HCT116 (cell line): ENCODE measurements around the gene KCNQ4.

ENCODE experiments used
- ATF3 ChIP-seq: IDR thresholded peaks from 2 replicates; pipeline ENCODE4 v1.6.1; 2012
- EGR1 ChIP-seq: IDR thresholded peaks from 2 replicates; pipeline ENCODE4 v1.6.1; 2012; ENCODE audit warnings: low read depth
- EZH2 ChIP-seq: fragments of 200-600 bp; sonication (generic); IDR thresholded peaks from 2 replicates; pipeline ENCODE4 v1.6.1; 2017; ENCODE audit warnings: antibody characterized with exemption, mixed run types
- JUND ChIP-seq: IDR thresholded peaks from 2 replicates; pipeline ENCODE4 v1.6.1; 2012
- POLR2A ChIP-seq: IDR thresholded peaks from 2 replicates; pipeline ENCODE4 v1.7.0; 2011; ENCODE audit warnings: borderline replicate concordance; ENCODE audit not compliant: insufficient read depth, insufficient read length; ENCODE audit errors: extremely low read depth
- RAD21 ChIP-seq: IDR thresholded peaks from 2 replicates; pipeline ENCODE4 v1.6.1; 2012; ENCODE audit warnings: low read depth, mild to moderate bottlenecking
- SP1 ChIP-seq: IDR thresholded peaks from 2 replicates; pipeline ENCODE4 v1.6.1; 2012; ENCODE audit warnings: low read depth
- YY1 ChIP-seq: IDR thresholded peaks from 2 replicates; pipeline ENCODE4 v1.6.1; 2011; ENCODE audit warnings: low read length, low read depth, moderate library complexity, mild to moderate bottlenecking; ENCODE audit not compliant: insufficient replicate concordance; ENCODE audit errors: extremely low read depth
- ZFX ChIP-seq: fragments of 450-650 bp; IDR thresholded peaks from 2 replicates; pipeline ENCODE4 v1.6.1; 2017
- ZNF274 ChIP-seq: fragments of 200-500 bp; sonication (Bioruptor generic); IDR thresholded peaks from 2 replicates; pipeline ENCODE4 v1.6.1; 2014; ENCODE audit warnings: mild to moderate bottlenecking, low read depth, low read length, inconsistent platforms
- TF ChIP-seq, protein P1 (sequence below), 3 experiments: fragments of 200-600 bp in 1 of 3; sonication (generic) in 1 of 3; IDR thresholded peaks in 2 of 3; conservative IDR thresholded peaks in 1 of 3; 2 replicates each; pipeline ENCODE4 v1.5.1; 2012 to 2017; ENCODE audit warnings: low read depth in 2 of 3, low read length in 2 of 3, antibody characterized with exemption in 1 of 3, borderline replicate concordance in 1 of 3, control low read depth in 1 of 3, mild to moderate bottlenecking in 1 of 3, mixed read lengths in 1 of 3, mixed run types in 1 of 3, moderate library complexity in 1 of 3; ENCODE audit not compliant: insufficient read depth in 1 of 3
- TF ChIP-seq, protein P2 (sequence below): IDR thresholded peaks from 2 replicates; pipeline ENCODE4 v1.6.1; 2012

- TF ChIP-seq EGR1 (no peak), RAD21 (no peak), JUND (no peak), EZH2 (no peak), YY1 (no peak), SP1 (no peak), ZNF274 (no peak), ATF3 (no peak), POLR2A (no peak), ZFX (no peak)
- TF ChIP-seq, protein P1, sequence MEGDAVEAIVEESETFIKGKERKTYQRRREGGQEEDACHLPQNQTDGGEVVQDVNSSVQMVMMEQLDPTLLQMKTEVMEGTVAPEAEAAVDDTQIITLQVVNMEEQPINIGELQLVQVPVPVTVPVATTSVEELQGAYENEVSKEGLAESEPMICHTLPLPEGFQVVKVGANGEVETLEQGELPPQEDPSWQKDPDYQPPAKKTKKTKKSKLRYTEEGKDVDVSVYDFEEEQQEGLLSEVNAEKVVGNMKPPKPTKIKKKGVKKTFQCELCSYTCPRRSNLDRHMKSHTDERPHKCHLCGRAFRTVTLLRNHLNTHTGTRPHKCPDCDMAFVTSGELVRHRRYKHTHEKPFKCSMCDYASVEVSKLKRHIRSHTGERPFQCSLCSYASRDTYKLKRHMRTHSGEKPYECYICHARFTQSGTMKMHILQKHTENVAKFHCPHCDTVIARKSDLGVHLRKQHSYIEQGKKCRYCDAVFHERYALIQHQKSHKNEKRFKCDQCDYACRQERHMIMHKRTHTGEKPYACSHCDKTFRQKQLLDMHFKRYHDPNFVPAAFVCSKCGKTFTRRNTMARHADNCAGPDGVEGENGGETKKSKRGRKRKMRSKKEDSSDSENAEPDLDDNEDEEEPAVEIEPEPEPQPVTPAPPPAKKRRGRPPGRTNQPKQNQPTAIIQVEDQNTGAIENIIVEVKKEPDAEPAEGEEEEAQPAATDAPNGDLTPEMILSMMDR (IDR thresholded peaks at IDR 0.05 in 2 of 3, conservative IDR thresholded peaks at IDR 0.05 in 1 of 3; ENCODE audit: borderline replicate concordance in 1 of 3, insufficient read depth in 1 of 3, low read depth in 2 of 3, low read length in 2 of 3) = no peak
- TF ChIP-seq, protein P2, sequence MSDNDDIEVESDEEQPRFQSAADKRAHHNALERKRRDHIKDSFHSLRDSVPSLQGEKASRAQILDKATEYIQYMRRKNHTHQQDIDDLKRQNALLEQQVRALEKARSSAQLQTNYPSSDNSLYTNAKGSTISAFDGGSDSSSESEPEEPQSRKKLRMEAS = no peak
These were observed 13.5 kb downstream of the KCNQ4 start for GRCh38 chr1:40796939-40797667.
